K562 (cell line): ENCODE results near the gene CREB3L2. TPM values are rescaled to one million over a fixed set of nuclear protein-coding genes. Genes with fewer than 3 reads are reported as not detected.

ENCODE experiments used
- ASH1L ChIP-seq: fragments of 450-650 bp; IDR thresholded peaks from 2 replicates; pipeline ENCODE4 v1.6.1; 2018; ENCODE audit warnings: borderline replicate concordance, mild to moderate bottlenecking, low read depth; ENCODE audit not compliant: partially characterized antibody
- CBFB ChIP-seq: sonication (generic); formaldehyde crosslinking; IDR thresholded peaks from 2 replicates; pipeline ENCODE4 v1.4.0; 2020; ENCODE audit warnings: mild to moderate bottlenecking, missing genetic modification reagents
- CREM ChIP-seq: IDR thresholded peaks from 2 replicates; pipeline ENCODE4 v1.6.1; 2014; ENCODE audit warnings: antibody characterized with exemption, low read depth
- DACH1 ChIP-seq: fragments of 450-650 bp; IDR thresholded peaks from 2 replicates; pipeline ENCODE4 v1.6.1; 2018; ENCODE audit not compliant: partially characterized antibody
- DNMT1 ChIP-seq: fragments of 450-650 bp; IDR thresholded peaks from 2 replicates; pipeline ENCODE4 v1.6.1; 2016; ENCODE audit warnings: antibody characterized with exemption, mild to moderate bottlenecking
- EZH2 ChIP-seq: IDR thresholded peaks from 2 replicates; pipeline ENCODE4 v1.6.1; 2012; ENCODE audit warnings: low read depth, mild to moderate bottlenecking, inconsistent platforms, low read length, borderline replicate concordance
- FUS ChIP-seq: fragments of 200-400 bp; formaldehyde crosslinking; optimal IDR thresholded peaks from 2 replicates; pipeline ENCODE3; 2017; ENCODE audit warnings: low read depth, low read length
- KAT8 ChIP-seq: fragments of 450-650 bp; IDR thresholded peaks from 2 replicates; pipeline ENCODE4 v1.6.1; 2016; ENCODE audit warnings: low read depth, mild to moderate bottlenecking
- KLF10 ChIP-seq: fragments of 250-450 bp; sonication (Bioruptor Pico); IDR thresholded peaks from 2 replicates; pipeline ENCODE4 v1.6.1; 2021; ENCODE audit warnings: matching md5 sums
- KLF6 ChIP-seq: fragments of 250-450 bp; sonication (Bioruptor Pico); IDR thresholded peaks from 2 replicates; pipeline ENCODE4 v1.4.0; 2020; ENCODE audit warnings: mild to moderate bottlenecking, moderate library complexity, borderline replicate concordance
- MCM7 ChIP-seq, 2 experiments: fragments of 450-650 bp; IDR thresholded peaks; 2 replicates each; pipeline ENCODE4 v1.6.1; 2016 to 2018
- ZNF143 ChIP-seq: sonication (generic); formaldehyde crosslinking; IDR thresholded peaks from 2 replicates; pipeline ENCODE4 v1.9.0; 2022; ENCODE audit warnings: mild to moderate bottlenecking, missing genetic modification reagents
- ZNF395 ChIP-seq: fragments of 200-800 bp; sonication (Bioruptor generic); IDR thresholded peaks from 2 replicates; pipeline ENCODE4 v1.6.1; 2017; ENCODE audit warnings: missing genetic modification characterization, missing compliant biosample characterization
- ZNF512 ChIP-seq: IDR thresholded peaks from 2 replicates; pipeline ENCODE4 v1.6.1; 2016; ENCODE audit warnings: missing genetic modification characterization, missing compliant biosample characterization
- polyA plus RNA-seq, 8 experiments: library from polyadenylated mRNA; depleted of rRNA in 4 of 8; stranded (reverse) in 5 of 8; unstranded in 3 of 8; fragments of >200 nt; fragmentation: Nextera tagmentation in 2 of 8; fragmentation: Illumina TruSeq in 1 of 8; extraction: Ambion mirVana in 2 of 8; extraction: Trizol in 1 of 8; gene quantifications; 2 replicates each; pipeline versions ENCODE4 v1.2.1 to v1.2.3, GENCODE V29; 2011 to 2014; ENCODE audit warnings: inconsistent platforms in 1 of 8, missing spikeins in 1 of 8
- total RNA-seq, 7 experiments: library from RNA; depleted of rRNA in 6 of 7; stranded (reverse); fragments of >200 nt in 6 of 7; fragmentation: Illumina TruSeq in 2 of 7; extraction: Trizol in 2 of 7; gene quantifications; 2 replicates each; pipeline versions ENCODE4 v1.2.1 to v1.2.3, GENCODE V29; 2011 to 2021; ENCODE audit warnings: low replicate concordance in 1 of 7
- TF ChIP-seq, protein P1 (sequence below): fragments of 250-450 bp; sonication (Bioruptor Pico); IDR thresholded peaks from 2 replicates; pipeline ENCODE4 v1.8.0; 2022; ENCODE audit warnings: moderate library complexity, mild to moderate bottlenecking, inconsistent platforms
- TF ChIP-seq, protein P2 (sequence below): sonication (generic); formaldehyde crosslinking; IDR thresholded peaks from 2 replicates; pipeline ENCODE4 v1.8.1; 2023; ENCODE audit warnings: mild to moderate bottlenecking, missing genetic modification reagents
- TF ChIP-seq, protein P3 (sequence below): fragments of 150-350 bp; IDR thresholded peaks from 2 replicates; pipeline ENCODE4 v1.6.1; 2014; ENCODE audit warnings: low read depth, mild to moderate bottlenecking, low read length, borderline replicate concordance

CREB3L2 gene
- total and polyA plus RNA-seq, 9 of the 15 experiments (the other 6 are each of a cell fraction or from before 2014, with no cell fraction given): 7.1 to 45.6 (median 15.8) TPM

- TF ChIP-seq KAT8 (no peak), CBFB (CRISPR knock-in tag) (no peak), CREM (no peak), ZNF143 (peak; percentile 68), FUS (no peak), ZNF512 (tag) (no peak), DNMT1 (no peak; the same call in 1 of the 2 replicates), KLF6 (CRISPR knock-in tag) (0 out of 2 replicates have a peak, but pooled peaks have one; percentile 37), KLF10 (no peak), DACH1 (peak; percentile 66), ASH1L (peak; percentile 16), EZH2 (no peak), ZNF395 (CRISPR knock-in tag) (peak; percentile 81), MCM7 (IDR thresholded peaks at IDR 0.05) (no peak)
- TF ChIP-seq, protein P1, sequence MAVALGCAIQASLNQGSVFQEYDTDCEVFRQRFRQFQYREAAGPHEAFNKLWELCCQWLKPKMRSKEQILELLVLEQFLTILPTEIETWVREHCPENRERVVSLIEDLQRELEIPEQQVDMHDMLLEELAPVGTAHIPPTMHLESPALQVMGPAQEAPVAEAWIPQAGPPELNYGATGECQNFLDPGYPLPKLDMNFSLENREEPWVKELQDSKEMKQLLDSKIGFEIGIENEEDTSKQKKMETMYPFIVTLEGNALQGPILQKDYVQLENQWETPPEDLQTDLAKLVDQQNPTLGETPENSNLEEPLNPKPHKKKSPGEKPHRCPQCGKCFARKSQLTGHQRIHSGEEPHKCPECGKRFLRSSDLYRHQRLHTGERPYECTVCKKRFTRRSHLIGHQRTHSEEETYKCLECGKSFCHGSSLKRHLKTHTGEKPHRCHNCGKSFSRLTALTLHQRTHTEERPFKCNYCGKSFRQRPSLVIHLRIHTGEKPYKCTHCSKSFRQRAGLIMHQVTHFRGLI (CRISPR knock-in tag): no peak
- TF ChIP-seq, protein P2, sequence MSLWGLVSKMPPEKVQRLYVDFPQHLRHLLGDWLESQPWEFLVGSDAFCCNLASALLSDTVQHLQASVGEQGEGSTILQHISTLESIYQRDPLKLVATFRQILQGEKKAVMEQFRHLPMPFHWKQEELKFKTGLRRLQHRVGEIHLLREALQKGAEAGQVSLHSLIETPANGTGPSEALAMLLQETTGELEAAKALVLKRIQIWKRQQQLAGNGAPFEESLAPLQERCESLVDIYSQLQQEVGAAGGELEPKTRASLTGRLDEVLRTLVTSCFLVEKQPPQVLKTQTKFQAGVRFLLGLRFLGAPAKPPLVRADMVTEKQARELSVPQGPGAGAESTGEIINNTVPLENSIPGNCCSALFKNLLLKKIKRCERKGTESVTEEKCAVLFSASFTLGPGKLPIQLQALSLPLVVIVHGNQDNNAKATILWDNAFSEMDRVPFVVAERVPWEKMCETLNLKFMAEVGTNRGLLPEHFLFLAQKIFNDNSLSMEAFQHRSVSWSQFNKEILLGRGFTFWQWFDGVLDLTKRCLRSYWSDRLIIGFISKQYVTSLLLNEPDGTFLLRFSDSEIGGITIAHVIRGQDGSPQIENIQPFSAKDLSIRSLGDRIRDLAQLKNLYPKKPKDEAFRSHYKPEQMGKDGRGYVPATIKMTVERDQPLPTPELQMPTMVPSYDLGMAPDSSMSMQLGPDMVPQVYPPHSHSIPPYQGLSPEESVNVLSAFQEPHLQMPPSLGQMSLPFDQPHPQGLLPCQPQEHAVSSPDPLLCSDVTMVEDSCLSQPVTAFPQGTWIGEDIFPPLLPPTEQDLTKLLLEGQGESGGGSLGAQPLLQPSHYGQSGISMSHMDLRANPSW (CRISPR knock-in tag): 0 out of 2 replicates have a peak, but pooled peaks have one; percentile 32
- TF ChIP-seq, protein P3, sequence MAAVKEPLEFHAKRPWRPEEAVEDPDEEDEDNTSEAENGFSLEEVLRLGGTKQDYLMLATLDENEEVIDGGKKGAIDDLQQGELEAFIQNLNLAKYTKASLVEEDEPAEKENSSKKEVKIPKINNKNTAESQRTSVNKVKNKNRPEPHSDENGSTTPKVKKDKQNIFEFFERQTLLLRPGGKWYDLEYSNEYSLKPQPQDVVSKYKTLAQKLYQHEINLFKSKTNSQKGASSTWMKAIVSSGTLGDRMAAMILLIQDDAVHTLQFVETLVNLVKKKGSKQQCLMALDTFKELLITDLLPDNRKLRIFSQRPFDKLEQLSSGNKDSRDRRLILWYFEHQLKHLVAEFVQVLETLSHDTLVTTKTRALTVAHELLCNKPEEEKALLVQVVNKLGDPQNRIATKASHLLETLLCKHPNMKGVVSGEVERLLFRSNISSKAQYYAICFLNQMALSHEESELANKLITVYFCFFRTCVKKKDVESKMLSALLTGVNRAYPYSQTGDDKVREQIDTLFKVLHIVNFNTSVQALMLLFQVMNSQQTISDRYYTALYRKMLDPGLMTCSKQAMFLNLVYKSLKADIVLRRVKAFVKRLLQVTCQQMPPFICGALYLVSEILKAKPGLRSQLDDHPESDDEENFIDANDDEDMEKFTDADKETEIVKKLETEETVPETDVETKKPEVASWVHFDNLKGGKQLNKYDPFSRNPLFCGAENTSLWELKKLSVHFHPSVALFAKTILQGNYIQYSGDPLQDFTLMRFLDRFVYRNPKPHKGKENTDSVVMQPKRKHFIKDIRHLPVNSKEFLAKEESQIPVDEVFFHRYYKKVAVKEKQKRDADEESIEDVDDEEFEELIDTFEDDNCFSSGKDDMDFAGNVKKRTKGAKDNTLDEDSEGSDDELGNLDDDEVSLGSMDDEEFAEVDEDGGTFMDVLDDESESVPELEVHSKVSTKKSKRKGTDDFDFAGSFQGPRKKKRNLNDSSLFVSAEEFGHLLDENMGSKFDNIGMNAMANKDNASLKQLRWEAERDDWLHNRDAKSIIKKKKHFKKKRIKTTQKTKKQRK: no peak
These were observed 9.1 kb downstream of the CREB3L2 start (continued) for GRCh38 chr7:137992550-137993394.
